H1 (cell line): ENCODE measurements around the gene GMCL2. TPM values are rescaled to one million over a fixed set of nuclear protein-coding genes. Genes with fewer than 3 reads are reported as not detected.

Source experiments
- polyA plus RNA-seq, 7 experiments: library from polyadenylated mRNA; depleted of rRNA in 3 of 7; stranded (reverse) in 5 of 7; unstranded in 2 of 7; fragments of >200 nt in 5 of 7; fragments of 200-250 nt in 2 of 7; gene quantifications; 1 replicate in 5 of 7; 2 replicates in 1 of 7; 4 replicates in 1 of 7; pipeline versions ENCODE4 v1.2.1 to v1.2.3, GENCODE V29; 2011 to 2013; ENCODE audit warnings: missing spikeins in 2 of 7, mixed read lengths in 2 of 7
- total RNA-seq: library from RNA; stranded (reverse); fragmentation: NEBNext Ultra II Directional; extraction: Animal tissue kit (Norgen Biotek cat#: 25700); gene quantifications from 2 replicates; pipeline ENCODE4 v1.2.1, GENCODE V29; 2021

GMCL2 gene
- total and polyA plus RNA-seq, 2 of the 8 experiments (the other 6 are each of a cell fraction or from before 2014, with no cell fraction given) = 0.13 TPM; not detected in 1

Other genes starting within 250 kb of the GMCL2 start
- gene PROP1, start 191.1 kb downstream of the GMCL2 start, total RNA-seq = not detected in 2 replicates
- gene PROP1, start 191.1 kb downstream of the GMCL2 start, polyA plus RNA-seq (2011; rRNA removed) = 0.09 TPM in 1 of 2 replicates, not detected in the other
- gene N4BP3, start 73.8 kb downstream of the GMCL2 start, total RNA-seq = 36.0 and 39.2 TPM in 2 replicates
- gene N4BP3, start 73.8 kb downstream of the GMCL2 start, polyA plus RNA-seq (2011; rRNA removed) = 13.1 and 23.4 TPM in 2 replicates
- 74.6 and 75.9 TPM in 2 replicates for gene RMND5B, start 56.4 kb downstream of the GMCL2 start, total RNA-seq
- gene RMND5B, start 56.4 kb downstream of the GMCL2 start, polyA plus RNA-seq (2011; rRNA removed) = 90.2 and 106 TPM in 2 replicates
- 263 and 281 TPM in 2 replicates for gene NHP2, start 33.5 kb downstream of the GMCL2 start, total RNA-seq
- gene NHP2, start 33.5 kb downstream of the GMCL2 start, polyA plus RNA-seq (2011; rRNA removed) = 241 and 344 TPM in 2 replicates
- 556 and 563 TPM in 2 replicates for gene HNRNPAB, start 17.2 kb upstream of the GMCL2 start, total RNA-seq
- gene HNRNPAB, start 17.2 kb upstream of the GMCL2 start, polyA plus RNA-seq (2011; rRNA removed) = 350 and 373 TPM in 2 replicates
- gene PHYKPL, start 45.4 kb upstream of the GMCL2 start, total RNA-seq = 29.5 and 32.1 TPM in 2 replicates
- 25.1 and 33.4 TPM in 2 replicates for gene PHYKPL, start 45.4 kb upstream of the GMCL2 start, polyA plus RNA-seq (2011; rRNA removed)